Endothelial cell of umbilical vein (primary cell): ENCODE measurements around the gene GRHPR.

ENCODE experiments used
- EZH2 ChIP-seq: IDR thresholded peaks from 2 replicates; pipeline ENCODE4 v1.6.1; 2012; ENCODE audit warnings: borderline replicate concordance, low read depth, mild to moderate bottlenecking, moderate library complexity, low read length, inconsistent platforms; ENCODE audit not compliant: severe bottlenecking
- FOS ChIP-seq: IDR thresholded peaks from 2 replicates; pipeline ENCODE4 v1.6.1; 2011; ENCODE audit warnings: mild to moderate bottlenecking, low read length, moderate library complexity, borderline replicate concordance; ENCODE audit not compliant: insufficient read depth
- GATA2 ChIP-seq: IDR thresholded peaks from 2 replicates; pipeline ENCODE4 v1.7.0; 2011; ENCODE audit warnings: low read depth, mild to moderate bottlenecking, moderate library complexity, mixed read lengths, low read length; ENCODE audit not compliant: insufficient read length, insufficient read depth
- MYC ChIP-seq: IDR thresholded peaks from one replicate; pipeline ENCODE4 v1.6.1; 2011; ENCODE audit warnings: mild to moderate bottlenecking, low read depth, low read length
- POLR2A ChIP-seq: IDR thresholded peaks from 2 replicates; pipeline ENCODE4 v1.6.1; 2012; ENCODE audit warnings: low read depth, mild to moderate bottlenecking, control low read depth, low read length
- POLR2AphosphoS5 ChIP-seq: IDR thresholded peaks from 2 replicates; pipeline ENCODE4 v1.6.1; 2012; ENCODE audit warnings: low read depth, mild to moderate bottlenecking, control low read depth, low read length, moderate library complexity; ENCODE audit not compliant: insufficient read depth
- TF ChIP-seq, protein P1 (sequence below), 2 donors: IDR thresholded peaks; 1 replicate in 1 of 2; 2 replicates in 1 of 2; pipeline ENCODE4 v1.5.1; 2011; ENCODE audit warnings: low read length in 2 of 2, mild to moderate bottlenecking in 2 of 2, moderate library complexity in 2 of 2, control low read depth in 1 of 2, inconsistent platforms in 1 of 2, low read depth in 1 of 2; ENCODE audit not compliant: insufficient read depth in 1 of 2; ENCODE audit errors: extremely low read depth in 1 of 2
- TF ChIP-seq, protein P2 (sequence below): IDR thresholded peaks from 2 replicates; pipeline ENCODE4 v1.6.1; 2011; ENCODE audit not compliant: insufficient read depth, insufficient read length

DNA sequence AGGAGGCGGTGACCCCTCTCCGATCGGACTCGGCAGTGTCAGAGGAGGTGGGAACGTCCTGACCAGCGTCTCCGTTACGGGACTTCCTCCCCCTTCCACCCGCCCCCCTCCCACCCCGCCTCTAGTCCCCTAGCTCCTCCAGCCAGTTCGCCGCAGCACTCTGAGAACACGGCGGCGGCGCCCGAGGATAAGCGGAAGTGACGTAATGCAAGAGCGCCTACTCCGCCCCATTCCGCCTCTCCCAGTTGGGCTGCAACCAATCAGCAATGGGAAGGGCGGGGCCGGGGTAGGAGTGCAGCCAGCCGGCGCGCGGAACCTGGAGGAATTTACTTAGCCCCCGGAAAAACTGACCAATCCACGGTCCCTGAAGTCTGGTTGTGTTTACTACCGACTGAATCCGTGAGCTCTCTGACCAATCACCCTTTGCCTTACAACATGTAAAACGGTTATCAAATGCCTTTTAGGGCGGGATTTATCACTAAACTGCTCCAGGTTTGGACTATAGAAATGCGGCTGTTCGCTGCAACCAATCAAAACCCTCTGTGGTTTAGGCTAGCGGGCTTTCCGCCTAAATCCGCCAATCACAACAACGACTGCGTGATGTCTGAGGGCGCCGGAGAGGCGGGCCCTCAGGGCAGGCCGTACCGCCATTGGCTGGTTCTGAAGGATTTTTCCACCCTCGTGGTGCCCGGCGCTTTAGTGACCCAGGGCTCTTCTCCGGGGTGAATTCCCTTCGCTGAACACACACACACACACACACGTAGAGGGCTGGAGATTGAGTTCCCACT, 42.9 kb downstream of the GRHPR start, which contains the start of gene ZBTB5:
- TF ChIP-seq, protein P1, sequence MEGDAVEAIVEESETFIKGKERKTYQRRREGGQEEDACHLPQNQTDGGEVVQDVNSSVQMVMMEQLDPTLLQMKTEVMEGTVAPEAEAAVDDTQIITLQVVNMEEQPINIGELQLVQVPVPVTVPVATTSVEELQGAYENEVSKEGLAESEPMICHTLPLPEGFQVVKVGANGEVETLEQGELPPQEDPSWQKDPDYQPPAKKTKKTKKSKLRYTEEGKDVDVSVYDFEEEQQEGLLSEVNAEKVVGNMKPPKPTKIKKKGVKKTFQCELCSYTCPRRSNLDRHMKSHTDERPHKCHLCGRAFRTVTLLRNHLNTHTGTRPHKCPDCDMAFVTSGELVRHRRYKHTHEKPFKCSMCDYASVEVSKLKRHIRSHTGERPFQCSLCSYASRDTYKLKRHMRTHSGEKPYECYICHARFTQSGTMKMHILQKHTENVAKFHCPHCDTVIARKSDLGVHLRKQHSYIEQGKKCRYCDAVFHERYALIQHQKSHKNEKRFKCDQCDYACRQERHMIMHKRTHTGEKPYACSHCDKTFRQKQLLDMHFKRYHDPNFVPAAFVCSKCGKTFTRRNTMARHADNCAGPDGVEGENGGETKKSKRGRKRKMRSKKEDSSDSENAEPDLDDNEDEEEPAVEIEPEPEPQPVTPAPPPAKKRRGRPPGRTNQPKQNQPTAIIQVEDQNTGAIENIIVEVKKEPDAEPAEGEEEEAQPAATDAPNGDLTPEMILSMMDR (IDR thresholded peaks at IDR 0.05; ENCODE audit: extremely low read depth in 1 of 2, insufficient read depth in 1 of 2, low read depth in 1 of 2, low read length in 2 of 2) = no peak
- TF ChIP-seq EZH2 (peak; percentile 56), POLR2AphosphoS5 (peak; percentile 54), MYC (no peak), GATA2 (no peak), POLR2A (no peak), FOS (no peak)
- TF ChIP-seq, protein P2, sequence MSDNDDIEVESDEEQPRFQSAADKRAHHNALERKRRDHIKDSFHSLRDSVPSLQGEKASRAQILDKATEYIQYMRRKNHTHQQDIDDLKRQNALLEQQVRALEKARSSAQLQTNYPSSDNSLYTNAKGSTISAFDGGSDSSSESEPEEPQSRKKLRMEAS = no peak
